IMR-90 (cell line): ENCODE data around the gene AGGF1. TPM values are rescaled to one million over a fixed set of nuclear protein-coding genes. Genes with fewer than 3 reads are reported as not detected.

Experiments
- ATAC-seq: fragments of 200-7000 bp; cut with Tn5 transposase; 2 replicates; pipeline ENCODE4 v1.9.1; 2020; ENCODE audit warnings: low read depth, mild to moderate bottlenecking, moderate library complexity
- BruUV-seq: library from RNA; stranded (reverse); fragments of 400-500 nt; replicated peaks from 2 replicates; lab custom pipeline; 2021; lab: Mats Ljungman, UMichigan
- CTCF ChIA-PET: fragments of 300-600 bp; formaldehyde crosslinking; extraction: SDS; loops from one replicate; lab custom pipeline; 2021; ENCODE audit warnings: antibody characterized with exemption; lab: Yijun Ruan, JAX
- POLR2A ChIA-PET: fragments of 300-600 bp; sonication (Branson Sonifier 250); formaldehyde crosslinking; loops from one replicate; lab custom pipeline; 2022; ENCODE audit warnings: antibody characterized with exemption; ENCODE audit not compliant: unreplicated experiment; lab: Charles Lee
- DNase-seq: peaks from one replicate; pipeline ENCODE4 v3.0.0; 2013
- H2AFZ ChIP-seq: replicated peaks from 2 replicates; pipeline ENCODE3; 2013; ENCODE audit warnings: low read length, mild to moderate bottlenecking; ENCODE audit not compliant: poor library complexity
- H2AK5ac ChIP-seq: 2 replicates; pipeline ENCODE4 v1.6.1; 2013; ENCODE audit warnings: low read depth, low read length, inconsistent platforms
- H2AK9ac ChIP-seq: replicated peaks from 2 replicates; pipeline ENCODE3; 2013; ENCODE audit warnings: mild to moderate bottlenecking, low read depth, low read length, moderate library complexity; ENCODE audit not compliant: poor library complexity
- H2BK120ac ChIP-seq: 2 replicates; pipeline ENCODE4 v1.6.1; 2013; ENCODE audit warnings: low read depth, low read length, inconsistent platforms
- H2BK15ac ChIP-seq: 3 replicates; pipeline ENCODE4 v1.6.1; 2013; ENCODE audit warnings: low read depth, low read length, inconsistent platforms
- H2BK20ac ChIP-seq: 2 replicates; pipeline ENCODE4 v1.6.1; 2013; ENCODE audit warnings: low read depth, mild to moderate bottlenecking, inconsistent platforms, low read length, moderate library complexity
- H2BK5ac ChIP-seq: 2 replicates; pipeline ENCODE4 v1.6.1; 2013; ENCODE audit warnings: mild to moderate bottlenecking, low read depth, low read length, inconsistent platforms; ENCODE audit not compliant: poor library complexity, severe bottlenecking
- H3K14ac ChIP-seq: replicated peaks from 2 replicates; pipeline ENCODE4 v1.6.1; 2013; ENCODE audit warnings: low read depth, low read length, inconsistent platforms
- H3K18ac ChIP-seq: 2 replicates; pipeline ENCODE4 v1.6.1; 2013; ENCODE audit warnings: low read depth, low read length, control low read depth
- H3K23ac ChIP-seq: 2 replicates; pipeline ENCODE4 v1.6.1; 2013; ENCODE audit warnings: low read depth, low read length, inconsistent platforms
- H3K27ac ChIP-seq: 2 replicates; pipeline ENCODE4 v1.5.1; 2013; ENCODE audit warnings: mild to moderate bottlenecking, control low read depth, low read length; ENCODE audit not compliant: insufficient read depth
- H3K27me3 ChIP-seq: 2 replicates; pipeline ENCODE4 v1.6.1; 2013; ENCODE audit warnings: low read length; ENCODE audit not compliant: control insufficient read depth, insufficient read depth
- H3K36me3 ChIP-seq: 2 replicates; pipeline ENCODE4 v1.6.1; 2013; ENCODE audit warnings: low read length, mixed read lengths; ENCODE audit not compliant: control insufficient read depth, insufficient read depth
- H3K4ac ChIP-seq: 2 replicates; pipeline ENCODE4 v1.6.1; 2013; ENCODE audit warnings: low read depth, low read length, inconsistent platforms
- H3K4me1 ChIP-seq: 2 replicates; pipeline ENCODE4 v1.6.1; 2013; ENCODE audit warnings: low read length, mixed read lengths; ENCODE audit not compliant: control insufficient read depth, insufficient read depth
- H3K4me2 ChIP-seq: 2 replicates; pipeline ENCODE4 v1.6.1; 2013; ENCODE audit warnings: low read depth, mild to moderate bottlenecking, control low read depth, low read length, moderate library complexity
- H3K4me3 ChIP-seq: 2 replicates; pipeline ENCODE4 v1.5.1; 2013; ENCODE audit warnings: low read depth, mild to moderate bottlenecking, control low read depth, low read length, moderate library complexity; ENCODE audit not compliant: insufficient read depth
- H3K56ac ChIP-seq: 2 replicates; pipeline ENCODE4 v1.6.1; 2013; ENCODE audit warnings: low read length, inconsistent platforms; ENCODE audit not compliant: insufficient read depth; ENCODE audit errors: extremely low read depth
- H3K79me1 ChIP-seq, 2 experiments: 2 replicates each; pipeline ENCODE4 v1.6.1; 2013; ENCODE audit warnings: low read length in 2 of 2, inconsistent platforms in 1 of 2, low read depth in 1 of 2
- H3K9ac ChIP-seq: 2 replicates; pipeline ENCODE4 v1.6.1; 2013; ENCODE audit warnings: low read depth, low read length, control low read depth
- H3K9me1 ChIP-seq: 2 replicates; pipeline ENCODE4 v1.6.1; 2013; ENCODE audit warnings: low read length, inconsistent platforms; ENCODE audit not compliant: insufficient read depth
- H3K9me3 ChIP-seq: 2 replicates; pipeline ENCODE4 v1.6.1; 2013; ENCODE audit warnings: low read length; ENCODE audit not compliant: control insufficient read depth, insufficient read depth
- H4K20me1 ChIP-seq: 2 replicates; pipeline ENCODE4 v1.6.1; 2013; ENCODE audit warnings: low read length, inconsistent platforms; ENCODE audit not compliant: insufficient read depth
- H4K5ac ChIP-seq: 2 replicates; pipeline ENCODE4 v1.6.1; 2013; ENCODE audit warnings: mild to moderate bottlenecking, low read depth, low read length, control low read depth
- H4K8ac ChIP-seq, 2 experiments: 2 replicates each; pipeline ENCODE4 v1.6.1; 2013; ENCODE audit warnings: low read depth in 2 of 2, low read length in 2 of 2, control low read depth in 1 of 2, inconsistent platforms in 1 of 2
- H4K91ac ChIP-seq: 2 replicates; pipeline ENCODE4 v1.6.1; 2013; ENCODE audit warnings: low read depth, low read length, inconsistent platforms; ENCODE audit not compliant: insufficient read depth
- BHLHE40 ChIP-seq: fragments of 150-350 bp; IDR thresholded peaks from 2 replicates; pipeline ENCODE4 v1.6.1; 2016; ENCODE audit warnings: mild to moderate bottlenecking, low read depth, low read length
- CEBPB ChIP-seq: IDR thresholded peaks from 2 replicates; pipeline ENCODE4 v1.6.1; 2012; ENCODE audit warnings: low read depth, low read length, improper control_type of control experiment
- CHD1 ChIP-seq: IDR thresholded peaks from 2 replicates; pipeline ENCODE4 v1.6.1; 2012; ENCODE audit warnings: low read depth, low read length, improper control_type of control experiment
- FOS ChIP-seq: fragments of 150-350 bp; IDR thresholded peaks from 2 replicates; pipeline ENCODE4 v1.6.1; 2016; ENCODE audit warnings: low read depth, low read length
- MAFK ChIP-seq: IDR thresholded peaks from 2 replicates; pipeline ENCODE4 v1.6.1; 2012; ENCODE audit warnings: low read depth, low read length, improper control_type of control experiment
- MAZ ChIP-seq: IDR thresholded peaks from 2 replicates; pipeline ENCODE4 v1.6.1; 2012; ENCODE audit warnings: low read depth, mild to moderate bottlenecking, low read length, improper control_type of control experiment, moderate library complexity, borderline replicate concordance
- MXI1 ChIP-seq: IDR thresholded peaks from 2 replicates; pipeline ENCODE4 v1.6.1; 2012; ENCODE audit warnings: low read depth, mild to moderate bottlenecking, low read length, moderate library complexity, borderline replicate concordance
- NFE2L2 ChIP-seq: fragments of 150-350 bp; IDR thresholded peaks from 2 replicates; pipeline ENCODE4 v1.6.1; 2016; ENCODE audit warnings: low read depth, mild to moderate bottlenecking, low read length
- POLR2A ChIP-seq: IDR thresholded peaks from 2 replicates; pipeline ENCODE4 v1.6.1; 2012; ENCODE audit warnings: mild to moderate bottlenecking, low read depth, low read length
- RAD21 ChIP-seq: IDR thresholded peaks from 2 replicates; pipeline ENCODE4 v1.6.1; 2012; ENCODE audit warnings: low read length, improper control_type of control experiment
- RCOR1 ChIP-seq: IDR thresholded peaks from 2 replicates; pipeline ENCODE4 v1.6.1; 2012; ENCODE audit warnings: mild to moderate bottlenecking, low read length, improper control_type of control experiment; ENCODE audit not compliant: insufficient replicate concordance
- RFX5 ChIP-seq: IDR thresholded peaks from 2 replicates; pipeline ENCODE4 v1.8.0; 2012; ENCODE audit warnings: low read depth, mild to moderate bottlenecking, low read length, moderate library complexity
- SMC3 ChIP-seq: fragments of 150-350 bp; IDR thresholded peaks from 2 replicates; pipeline ENCODE4 v1.6.1; 2016; ENCODE audit warnings: low read depth, mild to moderate bottlenecking, antibody characterized with exemption, low read length, moderate library complexity
- WGBS, 2 experiments: methylation state at CpG; one replicate each; pipeline versions ENCODE4 v1.1.5 to v1.1.7; 2013; ENCODE audit warnings: missing lambda C conversion rate in 2 of 2; ENCODE audit not compliant: insufficient read length in 1 of 2; ENCODE audit errors: extremely low coverage in 2 of 2; 5-methylcytosine and 5-hydroxymethylcytosine counted together
- dilution Hi-C: fragments of 300-500 bp; cut with HindIII; formaldehyde crosslinking; loops from one replicate; pipeline ENCODE4 v1.14.3; 2018; ENCODE audit warnings: low sequenced_read_pairs; ENCODE audit not compliant: unreplicated experiment
- in situ Hi-C: fragments of 300-500 bp; cut with MboI; formaldehyde crosslinking; loops from 3 replicates; pipeline ENCODE4 v1.14.3; 2019; ENCODE audit warnings: low sequenced_read_pairs, inconsistent platforms, mixed read lengths
- intact Hi-C: fragments of 100-400 bp; cut with micrococcal nuclease; formaldehyde crosslinking; loops from 2 replicates; pipeline ENCODE4 v1.10.0; 2022
- polyA plus RNA-seq, 3 experiments: library from polyadenylated mRNA; depleted of rRNA; stranded (reverse); fragments of >200 nt; gene quantifications; 2 replicates each; pipeline ENCODE4 v1.2.3, GENCODE V29; 2012; ENCODE audit warnings: low replicate concordance in 1 of 3
- total RNA-seq: library from RNA; depleted of rRNA; stranded (reverse); fragments of >200 nt; gene quantifications from 2 replicates; pipeline ENCODE4 v1.2.3, GENCODE V29; 2012
- TF ChIP-seq, protein P1 (sequence below): conservative IDR thresholded peaks from 2 replicates; pipeline ENCODE4 v1.5.1; 2012; ENCODE audit warnings: mild to moderate bottlenecking, low read depth, low read length, improper control_type of control experiment
- TF ChIP-seq, protein P2 (sequence below): fragments of 150-350 bp; IDR thresholded peaks from 2 replicates; pipeline ENCODE4 v1.6.1; 2016; ENCODE audit warnings: low read depth, mild to moderate bottlenecking, low read length, moderate library complexity, borderline replicate concordance
- TF ChIP-seq, protein P3 (sequence below): fragments of 150-350 bp; IDR thresholded peaks from 2 replicates; pipeline ENCODE4 v1.6.1; 2017; ENCODE audit warnings: mild to moderate bottlenecking, antibody characterized with exemption, low read length, low read depth

AGGF1 gene
- total and polyA plus RNA-seq, 2 of the 4 experiments (the other 2 are of a cell fraction), result 7.3 to 8.4 TPM

DNA sequence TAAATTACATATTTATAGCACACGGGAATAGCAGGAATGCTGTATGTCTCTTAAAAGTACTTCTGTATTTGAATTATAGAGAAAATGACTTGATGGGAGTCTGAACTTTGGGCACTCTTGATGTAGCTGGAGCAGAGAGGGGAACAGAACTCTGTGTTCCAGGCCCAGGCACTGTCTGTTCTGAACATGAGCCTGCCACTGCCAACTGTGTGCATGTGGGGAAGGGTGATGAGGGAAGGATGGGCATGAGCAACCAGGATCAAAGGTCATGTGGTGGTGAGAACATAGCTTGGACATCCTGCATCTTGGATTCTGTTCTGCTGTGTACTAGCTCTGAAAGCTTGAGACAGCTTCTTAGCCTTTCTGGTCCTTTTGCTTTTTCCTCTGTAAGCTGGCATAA is 73.3 kb downstream of the AGGF1 start:
- intact Hi-C loops, result no loop called here
- BruUV-seq, result no TSS peak
- Histone ChIP-seq H3K4ac (no peak overlapping the region), H2BK120ac (no peak overlapping the region), H3K27ac (no peak overlapping the region), H4K5ac (no peak overlapping the region), H2AFZ (peak overlapping the region; percentile 16), H3K9ac (no peak overlapping the region), H3K4me3 (no peak overlapping the region), H3K9me3 (no peaks in the 10 kb centered on the region), H2AK5ac (no peak overlapping the region), H4K91ac (no peak overlapping the region), H3K27me3 (peaks cover 1% of the 10 kb centered on the region; the same call in 1 of the 2 replicates), H4K8ac (no peak overlapping the region), H3K4me1 (0 out of 2 replicates have a peak, but pooled peaks cover 1% of the 10 kb centered on the region), H3K9me1 (no peaks in the 10 kb centered on the region), H2AK9ac (no peak overlapping the region), H3K79me1 (no peaks in the 10 kb centered on the region), H3K23ac (no peak overlapping the region), H2BK5ac (no peak overlapping the region), H2BK15ac (no peak overlapping the region), H3K56ac (no peak overlapping the region), H4K20me1 (no peaks in the 10 kb centered on the region), H3K4me2 (no peak overlapping the region), H2BK20ac (no peak overlapping the region), H3K14ac (no peak overlapping the region), H3K36me3 (no peaks in the 10 kb centered on the region), H3K18ac (no peak overlapping the region)
- no peak for ATAC-seq
- dilution Hi-C loops, result no loop called here
- CTCF ChIA-PET, result no interaction called here
- WGBS, 2 experiments, result no CpG with 5 or more reads among the region's 1 CpG
- in situ Hi-C loops, result no loop called here
- TF ChIP-seq RAD21 (no peak), SMC3 (no peak), RCOR1 (no peak), POLR2A (no peak), CHD1 (no peak), NFE2L2 (no peak), RFX5 (no peak), BHLHE40 (no peak), MAZ (no peak), CEBPB (no peak), MXI1 (no peak), MAFK (no peak), FOS (no peak)
- TF ChIP-seq, protein P1, sequence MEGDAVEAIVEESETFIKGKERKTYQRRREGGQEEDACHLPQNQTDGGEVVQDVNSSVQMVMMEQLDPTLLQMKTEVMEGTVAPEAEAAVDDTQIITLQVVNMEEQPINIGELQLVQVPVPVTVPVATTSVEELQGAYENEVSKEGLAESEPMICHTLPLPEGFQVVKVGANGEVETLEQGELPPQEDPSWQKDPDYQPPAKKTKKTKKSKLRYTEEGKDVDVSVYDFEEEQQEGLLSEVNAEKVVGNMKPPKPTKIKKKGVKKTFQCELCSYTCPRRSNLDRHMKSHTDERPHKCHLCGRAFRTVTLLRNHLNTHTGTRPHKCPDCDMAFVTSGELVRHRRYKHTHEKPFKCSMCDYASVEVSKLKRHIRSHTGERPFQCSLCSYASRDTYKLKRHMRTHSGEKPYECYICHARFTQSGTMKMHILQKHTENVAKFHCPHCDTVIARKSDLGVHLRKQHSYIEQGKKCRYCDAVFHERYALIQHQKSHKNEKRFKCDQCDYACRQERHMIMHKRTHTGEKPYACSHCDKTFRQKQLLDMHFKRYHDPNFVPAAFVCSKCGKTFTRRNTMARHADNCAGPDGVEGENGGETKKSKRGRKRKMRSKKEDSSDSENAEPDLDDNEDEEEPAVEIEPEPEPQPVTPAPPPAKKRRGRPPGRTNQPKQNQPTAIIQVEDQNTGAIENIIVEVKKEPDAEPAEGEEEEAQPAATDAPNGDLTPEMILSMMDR, result no peak
- TF ChIP-seq, protein P2, sequence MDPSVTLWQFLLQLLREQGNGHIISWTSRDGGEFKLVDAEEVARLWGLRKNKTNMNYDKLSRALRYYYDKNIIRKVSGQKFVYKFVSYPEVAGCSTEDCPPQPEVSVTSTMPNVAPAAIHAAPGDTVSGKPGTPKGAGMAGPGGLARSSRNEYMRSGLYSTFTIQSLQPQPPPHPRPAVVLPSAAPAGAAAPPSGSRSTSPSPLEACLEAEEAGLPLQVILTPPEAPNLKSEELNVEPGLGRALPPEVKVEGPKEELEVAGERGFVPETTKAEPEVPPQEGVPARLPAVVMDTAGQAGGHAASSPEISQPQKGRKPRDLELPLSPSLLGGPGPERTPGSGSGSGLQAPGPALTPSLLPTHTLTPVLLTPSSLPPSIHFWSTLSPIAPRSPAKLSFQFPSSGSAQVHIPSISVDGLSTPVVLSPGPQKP, result no peak
- TF ChIP-seq, protein P3, sequence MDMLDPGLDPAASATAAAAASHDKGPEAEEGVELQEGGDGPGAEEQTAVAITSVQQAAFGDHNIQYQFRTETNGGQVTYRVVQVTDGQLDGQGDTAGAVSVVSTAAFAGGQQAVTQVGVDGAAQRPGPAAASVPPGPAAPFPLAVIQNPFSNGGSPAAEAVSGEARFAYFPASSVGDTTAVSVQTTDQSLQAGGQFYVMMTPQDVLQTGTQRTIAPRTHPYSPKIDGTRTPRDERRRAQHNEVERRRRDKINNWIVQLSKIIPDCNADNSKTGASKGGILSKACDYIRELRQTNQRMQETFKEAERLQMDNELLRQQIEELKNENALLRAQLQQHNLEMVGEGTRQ, result no peak
- DNase-seq, result no peak
- POLR2A ChIA-PET, result no interaction called here
